Psoas muscle (tissue), 8 donors: Measurements from ENCODE around the gene ROBO2. TPM values are rescaled to one million over a fixed set of nuclear protein-coding genes. Genes with fewer than 3 reads are reported as not detected.

Experiments
- ATAC-seq, 4 donors: fragments of 200-7000 bp; cut with Tn5 transposase; one replicate each; pipeline ENCODE4 v1.9.1; 2020; ENCODE audit warnings: moderate library complexity in 3 of 4, mild to moderate bottlenecking in 2 of 4
- DNase-seq, 2 donors: peaks; one replicate each; pipeline ENCODE4 v3.0.0-alpha.2; 2020
- H3K27ac ChIP-seq: fragments of 200-600 bp; one replicate; pipeline ENCODE4 v1.8.0; 2022
- H3K27me3 ChIP-seq, 3 donors: fragments of 200-600 bp in 1 of 3; one replicate each; pipeline versions ENCODE4 v1.6.1 to v1.8.0; 2013 to 2022; ENCODE audit warnings: low read length in 2 of 3, mild to moderate bottlenecking in 2 of 3, moderate library complexity in 1 of 3; ENCODE audit not compliant: insufficient read depth in 3 of 3
- H3K36me3 ChIP-seq, 2 donors: fragments of 200-600 bp in 1 of 2; one replicate each; pipeline versions ENCODE4 v1.6.1 to v1.8.0; 2013 to 2022; ENCODE audit warnings: low read depth in 1 of 2, mild to moderate bottlenecking in 1 of 2, moderate library complexity in 1 of 2; ENCODE audit not compliant: insufficient read depth in 1 of 2
- H3K4me1 ChIP-seq: fragments of 200-600 bp; one replicate; pipeline ENCODE4 v1.8.0; 2022
- H3K4me3 ChIP-seq: fragments of 200-600 bp; one replicate; pipeline ENCODE4 v1.8.0; 2022; ENCODE audit warnings: mild to moderate bottlenecking
- H3K9me3 ChIP-seq: fragments of 200-600 bp; one replicate; pipeline ENCODE4 v1.8.0; 2022
- CTCF ChIP-seq: fragments of 200-600 bp; IDR thresholded peaks from one replicate; pipeline ENCODE4 v1.8.0; 2022; ENCODE audit warnings: antibody characterized with exemption
- WGBS, 3 donors: extraction: QIAGEN DNeasy Blood & Tissue Kit; methylation state at CpG; one replicate each; pipeline versions ENCODE4 v1.1.6 to v1.1.7; 2013; 5-methylcytosine and 5-hydroxymethylcytosine counted together
- intact Hi-C, 2 donors: fragments of 100-400 bp; cut with DNase I; formaldehyde crosslinking; loops; one replicate each; pipeline versions ENCODE4 v1.11.0 to v1.14.2; 2022
- polyA plus RNA-seq, 3 donors: library from polyadenylated mRNA; stranded (reverse); fragments of 200-250 nt; gene quantifications; one replicate each; pipeline ENCODE4 v1.2.3, GENCODE V29; 2013
- total RNA-seq, 4 donors: library from RNA; stranded (reverse); fragmentation: NEBNext Ultra II Directional in 2 of 4; extraction: Animal tissue kit (Norgen Biotek cat#: 25700) in 2 of 4; gene quantifications; one replicate each; pipeline versions ENCODE4 v1.2.1 to v1.2.4, GENCODE V29; 2021 to 2023
- donor health status: healthy with polysubstance abuse.
- donor health status: DM: no; HTN: no; CAD: no; lungs with moderate emphysema.
- donor health status: Bipolar disorder and iron deficiency.
- donor health status: healthy.
- donor health status: DM: yes; HTN: yes; CAD: no.
- donor health status: DM: no; HTN: no; CAD: no.
- donor health status: DM: no; HTN: no; CAD: no.
- donor health status: DM: yes; HTN: yes; CAD: no.

Gene ROBO2
- total and polyA plus RNA-seq, 7 donors = 0.03 to 0.39 (median 0.09) TPM; not detected in 1

GRCh38 chr3:77648664-77649063 lies 608.8 kb downstream of the ROBO2 start:
- H3K27me3 ChIP-seq = no peaks in the 10 kb centered on the region
- WGBS, 3 donors = 54 to 63% (median 55%) methylated on average over 4 of the region's 4 CpGs
- no peak overlapping the region for H3K4me3 ChIP-seq
- H3K9me3 ChIP-seq = no peaks in the 10 kb centered on the region
- ATAC-seq (no peak), DNase-seq (no peak)
- H3K4me1 ChIP-seq = no peaks in the 10 kb centered on the region
- no peak overlapping the region for H3K27ac ChIP-seq
- intact Hi-C loops = no loop called here
- no peak for TF ChIP-seq CTCF
- H3K36me3 ChIP-seq = no peaks in the 10 kb centered on the region

- no peaks in the 10 kb centered on the region for H3K27me3 ChIP-seq
- ATAC-seq = no peak
- no peaks in the 10 kb centered on the region for H3K9me3 ChIP-seq
- intact Hi-C loops = no loop called here
- no peak overlapping the region for H3K27ac ChIP-seq
- H3K4me3 ChIP-seq = no peak overlapping the region
- no peak for DNase-seq
- H3K36me3 ChIP-seq = no peaks in the 10 kb centered on the region
- no peaks in the 10 kb centered on the region for H3K4me1 ChIP-seq
- TF ChIP-seq CTCF = no peak
Observed at GRCh38 chr3:77652624-77653023, 612.7 kb downstream of the ROBO2 start.

GRCh38 chr3:77655396-77655795 lies 615.5 kb downstream of the ROBO2 start:
- no peak for TF ChIP-seq CTCF
- intact Hi-C loops = no loop called here
- Histone ChIP-seq H3K27ac (no peak overlapping the region), H3K36me3 (no peaks in the 10 kb centered on the region), H3K4me3 (no peak overlapping the region), H3K27me3 (no peaks in the 10 kb centered on the region), H3K9me3 (no peaks in the 10 kb centered on the region), H3K4me1 (no peaks in the 10 kb centered on the region)
- 30 to 42% (median 37%) methylated on average over 1 of the region's 1 CpG for WGBS, 3 donors
- DNase-seq (no peak), ATAC-seq (no peak)

GRCh38 chr3:77660718-77661117 lies 620.8 kb downstream of the ROBO2 start:
- intact Hi-C loops = no loop called here
- Histone ChIP-seq H3K4me1 (no peaks in the 10 kb centered on the region), H3K9me3 (no peaks in the 10 kb centered on the region), H3K27me3 (no peaks in the 10 kb centered on the region), H3K36me3 (no peaks in the 10 kb centered on the region), H3K4me3 (no peak overlapping the region), H3K27ac (no peak overlapping the region)
- ATAC-seq (no peak), DNase-seq (no peak)
- WGBS, 3 donors = 65 to 82% (median 78%) methylated on average over 3 of the region's 3 CpGs
- no peak for TF ChIP-seq CTCF

GRCh38 chr3:77667901-77668300 lies 628.0 kb downstream of the ROBO2 start:
- intact Hi-C loops = no loop called here
- Histone ChIP-seq H3K27ac (no peak overlapping the region), H3K4me3 (no peak overlapping the region), H3K27me3 (no peaks in the 10 kb centered on the region), H3K9me3 (no peaks in the 10 kb centered on the region), H3K4me1 (no peaks in the 10 kb centered on the region), H3K36me3 (no peaks in the 10 kb centered on the region)
- ATAC-seq (no peak), DNase-seq (no peak)
- 26 to 38% (median 34%) methylated on average over 1 of the region's 1 CpG for WGBS, 3 donors
- no peak for TF ChIP-seq CTCF
